HEK293 (cell line): ENCODE results near the gene HMGXB3.

Source experiments
- GFI1B ChIP-seq: fragments of 450-650 bp; formaldehyde crosslinking; IDR thresholded peaks from 2 replicates; pipeline ENCODE4 v1.5.1; 2016; ENCODE audit warnings: missing biosample characterization, missing genetic modification characterization
- HOXC10 ChIP-seq: sonication (generic); formaldehyde crosslinking; IDR thresholded peaks from 2 replicates; pipeline ENCODE4 v1.8.1; 2023; ENCODE audit warnings: mild to moderate bottlenecking, missing genetic modification reagents
- OVOL3 ChIP-seq: fragments of 450-650 bp; formaldehyde crosslinking; IDR thresholded peaks from 2 replicates; pipeline ENCODE4 v1.5.1; 2016; ENCODE audit warnings: missing biosample characterization, missing genetic modification characterization
- YY1 ChIP-seq: fragments of 450-650 bp; formaldehyde crosslinking; IDR thresholded peaks from 2 replicates; pipeline ENCODE4 v1.5.1; 2018; ENCODE audit warnings: missing biosample characterization, missing genetic modification characterization
- ZBTB21 ChIP-seq: fragments of 450-650 bp; formaldehyde crosslinking; IDR thresholded peaks from 2 replicates; pipeline ENCODE4 v1.5.1; 2017; ENCODE audit warnings: missing biosample characterization, missing genetic modification characterization
- ZNF23 ChIP-seq: fragments of 450-650 bp; formaldehyde crosslinking; IDR thresholded peaks from 2 replicates; pipeline ENCODE4 v1.5.1; 2016; ENCODE audit warnings: missing biosample characterization, missing genetic modification characterization, borderline replicate concordance
- ZNF266 ChIP-seq: fragments of 450-650 bp; formaldehyde crosslinking; IDR thresholded peaks from 2 replicates; pipeline ENCODE4 v1.5.1; 2016; ENCODE audit warnings: missing biosample characterization, missing genetic modification characterization, low read depth
- ZNF423 ChIP-seq: fragments of 450-650 bp; formaldehyde crosslinking; IDR thresholded peaks from 2 replicates; pipeline ENCODE4 v1.5.1; 2016; ENCODE audit warnings: missing biosample characterization, missing genetic modification characterization
- ZNF473 ChIP-seq: fragments of 450-650 bp; formaldehyde crosslinking; IDR thresholded peaks from 2 replicates; pipeline ENCODE4 v1.5.1; 2017; ENCODE audit warnings: missing biosample characterization, missing genetic modification characterization
- ZNF521 ChIP-seq: fragments of 450-650 bp; formaldehyde crosslinking; IDR thresholded peaks from 2 replicates; pipeline ENCODE4 v1.5.1; 2017; ENCODE audit warnings: missing biosample characterization, mild to moderate bottlenecking, missing genetic modification characterization
- ZNF555 ChIP-seq: fragments of 450-650 bp; formaldehyde crosslinking; conservative IDR thresholded peaks from 2 replicates; pipeline ENCODE4 v1.5.1; 2017; ENCODE audit warnings: missing biosample characterization, mild to moderate bottlenecking, missing genetic modification characterization, inconsistent platforms
- ZNF558 ChIP-seq: fragments of 450-650 bp; formaldehyde crosslinking; IDR thresholded peaks from 2 replicates; pipeline ENCODE4 v1.5.1; 2016; ENCODE audit warnings: missing biosample characterization, missing genetic modification characterization
- ZNF560 ChIP-seq: fragments of 450-650 bp; formaldehyde crosslinking; IDR thresholded peaks from 2 replicates; pipeline ENCODE4 v1.5.1; 2017; ENCODE audit warnings: missing biosample characterization, missing genetic modification characterization, borderline replicate concordance
- ZNF76 ChIP-seq: fragments of 450-650 bp; formaldehyde crosslinking; IDR thresholded peaks from 2 replicates; pipeline ENCODE4; 2016; ENCODE audit warnings: low read depth, missing biosample characterization, missing genetic modification characterization, borderline replicate concordance
- ZNF768 ChIP-seq: fragments of 450-650 bp; formaldehyde crosslinking; IDR thresholded peaks from 2 replicates; pipeline ENCODE4 v1.5.1; 2018; ENCODE audit warnings: missing biosample characterization, mild to moderate bottlenecking, missing genetic modification characterization
- ZNF777 ChIP-seq: fragments of 450-650 bp; formaldehyde crosslinking; IDR thresholded peaks from 2 replicates; pipeline ENCODE4 v1.5.1; 2017; ENCODE audit warnings: missing biosample characterization, missing genetic modification characterization, borderline replicate concordance
- ZNF843 ChIP-seq: fragments of 450-650 bp; formaldehyde crosslinking; IDR thresholded peaks from 2 replicates; pipeline ENCODE4 v1.5.1; 2016; ENCODE audit warnings: missing biosample characterization, missing genetic modification characterization
- ZSCAN30 ChIP-seq: fragments of 450-650 bp; IDR thresholded peaks from 2 replicates; pipeline ENCODE4 v1.5.1; 2018; ENCODE audit warnings: missing biosample characterization, mild to moderate bottlenecking, missing genetic modification characterization, moderate library complexity
- TF ChIP-seq, protein P1 (sequence below): fragments of 450-650 bp; formaldehyde crosslinking; IDR thresholded peaks from 2 replicates; pipeline ENCODE4 v1.5.1; 2016; ENCODE audit warnings: missing biosample characterization, missing genetic modification characterization, low read depth
- TF ChIP-seq, protein P2 (sequence below): fragments of 450-650 bp; formaldehyde crosslinking; IDR thresholded peaks from 2 replicates; pipeline ENCODE4 v1.5.1; 2016; ENCODE audit warnings: missing biosample characterization, missing genetic modification characterization
- TF ChIP-seq, protein P3 (sequence below): fragments of 450-650 bp; formaldehyde crosslinking; IDR thresholded peaks from 2 replicates; pipeline ENCODE4 v1.5.1; 2016; ENCODE audit warnings: missing biosample characterization, missing genetic modification characterization
- TF ChIP-seq, protein P4 (sequence below): fragments of 450-650 bp; formaldehyde crosslinking; IDR thresholded peaks from 2 replicates; pipeline ENCODE4 v1.5.1; 2017; ENCODE audit warnings: missing biosample characterization, missing genetic modification characterization
- TF ChIP-seq, protein P5 (sequence below): fragments of 450-650 bp; formaldehyde crosslinking; IDR thresholded peaks from 2 replicates; pipeline ENCODE4 v1.5.1; 2016; ENCODE audit warnings: missing biosample characterization, missing genetic modification characterization
- TF ChIP-seq, protein P6 (sequence below): fragments of 450-650 bp; formaldehyde crosslinking; IDR thresholded peaks from 2 replicates; pipeline ENCODE4 v1.5.1; 2016; ENCODE audit warnings: missing biosample characterization, missing genetic modification characterization
- TF ChIP-seq, protein P7 (sequence below): IDR thresholded peaks from 2 replicates; pipeline ENCODE4 v1.6.1; 2011; ENCODE audit warnings: mild to moderate bottlenecking, low read depth, low read length, borderline replicate concordance

The HMGXB3 gene

DNA sequence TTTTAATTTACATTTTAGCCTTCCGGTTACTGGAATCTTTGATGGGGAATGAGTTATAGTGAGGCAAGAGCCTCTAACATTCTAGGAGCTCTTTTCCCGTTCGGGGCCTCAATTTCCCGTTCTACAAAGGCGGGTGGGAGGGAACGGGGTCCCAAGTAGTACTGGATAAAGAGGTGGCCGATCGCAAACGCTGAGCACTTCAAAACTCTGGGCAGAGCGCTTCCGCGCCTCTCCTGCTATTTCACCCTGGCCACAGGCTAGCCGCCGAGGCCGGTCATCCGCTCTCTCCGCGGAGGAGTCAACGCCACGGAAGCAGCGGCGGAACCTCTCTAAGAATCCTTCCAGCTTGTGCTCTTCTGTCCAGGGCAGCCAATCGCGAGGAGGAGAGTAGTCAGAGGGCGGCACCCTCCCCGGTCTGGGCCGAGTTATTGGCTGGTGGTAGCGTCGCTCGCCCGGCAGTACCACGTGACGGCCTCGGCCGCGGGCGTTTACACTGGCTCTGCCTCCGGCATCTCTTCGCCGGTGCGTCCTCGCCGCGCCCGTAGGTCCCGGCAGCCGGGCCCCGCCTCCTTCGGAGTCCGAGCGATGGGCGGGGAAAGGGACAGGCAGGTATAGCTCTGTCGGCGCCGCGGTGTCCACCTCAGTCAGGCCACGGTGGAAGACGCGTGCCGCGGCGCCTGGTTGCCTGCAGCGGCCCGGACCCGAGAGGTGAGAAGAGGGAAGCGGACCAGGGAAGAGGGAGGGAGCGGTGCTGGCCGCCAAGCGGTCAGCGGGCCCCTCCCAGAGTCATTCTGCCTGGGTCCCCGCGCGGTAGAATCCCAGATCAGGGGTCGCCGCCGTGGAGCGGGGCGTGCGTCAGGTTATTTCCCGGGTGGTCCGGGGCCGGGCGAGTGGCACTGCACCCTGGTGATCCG lies 40.0 kb upstream of the HMGXB3 start, which contains the start of gene SLC26A2 (continued):
- TF ChIP-seq, protein P1, sequence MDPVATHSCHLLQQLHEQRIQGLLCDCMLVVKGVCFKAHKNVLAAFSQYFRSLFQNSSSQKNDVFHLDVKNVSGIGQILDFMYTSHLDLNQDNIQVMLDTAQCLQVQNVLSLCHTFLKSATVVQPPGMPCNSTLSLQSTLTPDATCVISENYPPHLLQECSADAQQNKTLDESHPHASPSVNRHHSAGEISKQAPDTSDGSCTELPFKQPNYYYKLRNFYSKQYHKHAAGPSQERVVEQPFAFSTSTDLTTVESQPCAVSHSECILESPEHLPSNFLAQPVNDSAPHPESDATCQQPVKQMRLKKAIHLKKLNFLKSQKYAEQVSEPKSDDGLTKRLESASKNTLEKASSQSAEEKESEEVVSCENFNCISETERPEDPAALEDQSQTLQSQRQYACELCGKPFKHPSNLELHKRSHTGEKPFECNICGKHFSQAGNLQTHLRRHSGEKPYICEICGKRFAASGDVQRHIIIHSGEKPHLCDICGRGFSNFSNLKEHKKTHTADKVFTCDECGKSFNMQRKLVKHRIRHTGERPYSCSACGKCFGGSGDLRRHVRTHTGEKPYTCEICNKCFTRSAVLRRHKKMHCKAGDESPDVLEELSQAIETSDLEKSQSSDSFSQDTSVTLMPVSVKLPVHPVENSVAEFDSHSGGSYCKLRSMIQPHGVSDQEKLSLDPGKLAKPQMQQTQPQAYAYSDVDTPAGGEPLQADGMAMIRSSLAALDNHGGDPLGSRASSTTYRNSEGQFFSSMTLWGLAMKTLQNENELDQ = no peak
- TF ChIP-seq OVOL3 (tag by site-specific recombination) = no peak
- no peak for TF ChIP-seq ZNF23
- peak; percentile 42; the same call in 1 of the 2 replicates for TF ChIP-seq ZSCAN30 (tag by site-specific recombination)
- TF ChIP-seq, protein P2, sequence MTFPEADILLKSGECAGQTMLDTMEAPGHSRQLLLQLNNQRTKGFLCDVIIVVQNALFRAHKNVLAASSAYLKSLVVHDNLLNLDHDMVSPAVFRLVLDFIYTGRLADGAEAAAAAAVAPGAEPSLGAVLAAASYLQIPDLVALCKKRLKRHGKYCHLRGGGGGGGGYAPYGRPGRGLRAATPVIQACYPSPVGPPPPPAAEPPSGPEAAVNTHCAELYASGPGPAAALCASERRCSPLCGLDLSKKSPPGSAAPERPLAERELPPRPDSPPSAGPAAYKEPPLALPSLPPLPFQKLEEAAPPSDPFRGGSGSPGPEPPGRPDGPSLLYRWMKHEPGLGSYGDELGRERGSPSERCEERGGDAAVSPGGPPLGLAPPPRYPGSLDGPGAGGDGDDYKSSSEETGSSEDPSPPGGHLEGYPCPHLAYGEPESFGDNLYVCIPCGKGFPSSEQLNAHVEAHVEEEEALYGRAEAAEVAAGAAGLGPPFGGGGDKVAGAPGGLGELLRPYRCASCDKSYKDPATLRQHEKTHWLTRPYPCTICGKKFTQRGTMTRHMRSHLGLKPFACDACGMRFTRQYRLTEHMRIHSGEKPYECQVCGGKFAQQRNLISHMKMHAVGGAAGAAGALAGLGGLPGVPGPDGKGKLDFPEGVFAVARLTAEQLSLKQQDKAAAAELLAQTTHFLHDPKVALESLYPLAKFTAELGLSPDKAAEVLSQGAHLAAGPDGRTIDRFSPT (tag by site-specific recombination) = peak; percentile 86
- TF ChIP-seq ZNF558 (tag by site-specific recombination) = no peak
- TF ChIP-seq ZNF76 (tag by site-specific recombination) = no peak
- TF ChIP-seq, protein P3, sequence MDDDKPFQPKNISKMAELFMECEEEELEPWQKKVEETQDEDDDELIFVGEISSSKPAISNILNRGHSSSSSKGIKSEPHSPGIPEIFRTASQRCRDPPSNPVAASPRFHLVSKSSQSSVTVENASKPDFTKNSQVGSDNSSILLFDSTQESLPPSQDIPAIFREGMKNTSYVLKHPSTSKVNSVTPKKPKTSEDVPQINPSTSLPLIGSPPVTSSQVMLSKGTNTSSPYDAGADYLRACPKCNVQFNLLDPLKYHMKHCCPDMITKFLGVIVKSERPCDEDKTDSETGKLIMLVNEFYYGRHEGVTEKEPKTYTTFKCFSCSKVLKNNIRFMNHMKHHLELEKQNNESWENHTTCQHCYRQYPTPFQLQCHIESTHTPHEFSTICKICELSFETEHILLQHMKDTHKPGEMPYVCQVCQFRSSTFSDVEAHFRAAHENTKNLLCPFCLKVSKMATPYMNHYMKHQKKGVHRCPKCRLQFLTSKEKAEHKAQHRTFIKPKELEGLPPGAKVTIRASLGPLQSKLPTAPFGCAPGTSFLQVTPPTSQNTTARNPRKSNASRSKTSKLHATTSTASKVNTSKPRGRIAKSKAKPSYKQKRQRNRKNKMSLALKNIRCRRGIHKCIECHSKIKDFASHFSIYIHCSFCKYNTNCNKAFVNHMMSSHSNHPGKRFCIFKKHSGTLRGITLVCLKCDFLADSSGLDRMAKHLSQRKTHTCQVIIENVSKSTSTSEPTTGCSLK (tag by site-specific recombination) = no peak
- TF ChIP-seq, protein P4, sequence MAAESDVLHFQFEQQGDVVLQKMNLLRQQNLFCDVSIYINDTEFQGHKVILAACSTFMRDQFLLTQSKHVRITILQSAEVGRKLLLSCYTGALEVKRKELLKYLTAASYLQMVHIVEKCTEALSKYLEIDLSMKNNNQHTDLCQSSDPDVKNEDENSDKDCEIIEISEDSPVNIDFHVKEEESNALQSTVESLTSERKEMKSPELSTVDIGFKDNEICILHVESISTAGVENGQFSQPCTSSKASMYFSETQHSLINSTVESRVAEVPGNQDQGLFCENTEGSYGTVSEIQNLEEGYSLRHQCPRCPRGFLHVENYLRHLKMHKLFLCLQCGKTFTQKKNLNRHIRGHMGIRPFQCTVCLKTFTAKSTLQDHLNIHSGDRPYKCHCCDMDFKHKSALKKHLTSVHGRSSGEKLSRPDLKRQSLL = no peak
- no peak for TF ChIP-seq ZBTB21 (tag by site-specific recombination)
- no peak for TF ChIP-seq ZNF423 (tag by site-specific recombination)
- no peak for TF ChIP-seq ZNF768
- TF ChIP-seq, protein P5, sequence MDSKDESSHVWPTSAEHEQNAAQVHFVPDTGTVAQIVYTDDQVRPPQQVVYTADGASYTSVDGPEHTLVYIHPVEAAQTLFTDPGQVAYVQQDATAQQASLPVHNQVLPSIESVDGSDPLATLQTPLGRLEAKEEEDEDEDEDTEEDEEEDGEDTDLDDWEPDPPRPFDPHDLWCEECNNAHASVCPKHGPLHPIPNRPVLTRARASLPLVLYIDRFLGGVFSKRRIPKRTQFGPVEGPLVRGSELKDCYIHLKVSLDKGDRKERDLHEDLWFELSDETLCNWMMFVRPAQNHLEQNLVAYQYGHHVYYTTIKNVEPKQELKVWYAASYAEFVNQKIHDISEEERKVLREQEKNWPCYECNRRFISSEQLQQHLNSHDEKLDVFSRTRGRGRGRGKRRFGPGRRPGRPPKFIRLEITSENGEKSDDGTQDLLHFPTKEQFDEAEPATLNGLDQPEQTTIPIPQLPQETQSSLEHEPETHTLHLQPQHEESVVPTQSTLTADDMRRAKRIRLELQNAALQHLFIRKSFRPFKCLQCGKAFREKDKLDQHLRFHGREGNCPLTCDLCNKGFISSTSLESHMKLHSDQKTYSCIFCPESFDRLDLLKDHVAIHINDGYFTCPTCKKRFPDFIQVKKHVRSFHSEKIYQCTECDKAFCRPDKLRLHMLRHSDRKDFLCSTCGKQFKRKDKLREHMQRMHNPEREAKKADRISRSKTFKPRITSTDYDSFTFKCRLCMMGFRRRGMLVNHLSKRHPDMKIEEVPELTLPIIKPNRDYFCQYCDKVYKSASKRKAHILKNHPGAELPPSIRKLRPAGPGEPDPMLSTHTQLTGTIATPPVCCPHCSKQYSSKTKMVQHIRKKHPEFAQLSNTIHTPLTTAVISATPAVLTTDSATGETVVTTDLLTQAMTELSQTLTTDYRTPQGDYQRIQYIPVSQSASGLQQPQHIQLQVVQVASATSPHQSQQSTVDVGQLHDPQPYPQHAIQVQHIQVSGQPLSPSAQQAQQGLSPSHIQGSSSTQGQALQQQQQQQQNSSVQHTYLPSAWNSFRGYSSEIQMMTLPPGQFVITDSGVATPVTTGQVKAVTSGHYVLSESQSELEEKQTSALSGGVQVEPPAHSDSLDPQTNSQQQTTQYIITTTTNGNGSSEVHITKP (tag by site-specific recombination) = peak; percentile 72
- TF ChIP-seq, protein P6, sequence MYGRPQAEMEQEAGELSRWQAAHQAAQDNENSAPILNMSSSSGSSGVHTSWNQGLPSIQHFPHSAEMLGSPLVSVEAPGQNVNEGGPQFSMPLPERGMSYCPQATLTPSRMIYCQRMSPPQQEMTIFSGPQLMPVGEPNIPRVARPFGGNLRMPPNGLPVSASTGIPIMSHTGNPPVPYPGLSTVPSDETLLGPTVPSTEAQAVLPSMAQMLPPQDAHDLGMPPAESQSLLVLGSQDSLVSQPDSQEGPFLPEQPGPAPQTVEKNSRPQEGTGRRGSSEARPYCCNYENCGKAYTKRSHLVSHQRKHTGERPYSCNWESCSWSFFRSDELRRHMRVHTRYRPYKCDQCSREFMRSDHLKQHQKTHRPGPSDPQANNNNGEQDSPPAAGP = 0 out of 2 replicates have a peak, but pooled peaks have one; percentile 52
- TF ChIP-seq ZNF777 = no peak
- TF ChIP-seq ZNF473 = no peak
- TF ChIP-seq ZNF266 = no peak
- TF ChIP-seq ZNF560 (tag by site-specific recombination) = no peak
- no peak for TF ChIP-seq ZNF521 (tag by site-specific recombination)
- TF ChIP-seq ZNF843 = peak; percentile 54; the same call in 1 of the 2 replicates
- no peak for TF ChIP-seq ZNF555 (tag by site-specific recombination)
- no peak for TF ChIP-seq GFI1B (tag by site-specific recombination)
- no peak for TF ChIP-seq YY1 (tag by site-specific recombination)
- TF ChIP-seq HOXC10 (CRISPR knock-in tag) = no peak
- TF ChIP-seq, protein P7, sequence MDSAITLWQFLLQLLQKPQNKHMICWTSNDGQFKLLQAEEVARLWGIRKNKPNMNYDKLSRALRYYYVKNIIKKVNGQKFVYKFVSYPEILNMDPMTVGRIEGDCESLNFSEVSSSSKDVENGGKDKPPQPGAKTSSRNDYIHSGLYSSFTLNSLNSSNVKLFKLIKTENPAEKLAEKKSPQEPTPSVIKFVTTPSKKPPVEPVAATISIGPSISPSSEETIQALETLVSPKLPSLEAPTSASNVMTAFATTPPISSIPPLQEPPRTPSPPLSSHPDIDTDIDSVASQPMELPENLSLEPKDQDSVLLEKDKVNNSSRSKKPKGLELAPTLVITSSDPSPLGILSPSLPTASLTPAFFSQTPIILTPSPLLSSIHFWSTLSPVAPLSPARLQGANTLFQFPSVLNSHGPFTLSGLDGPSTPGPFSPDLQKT = no peak
